HG03108 (cell line): ENCODE results near the gene MDFIC.
"Not testable (repeated sequence)": the region's sequence is repeated elsewhere in the genome, so short reads cannot be mapped to it uniquely, and the experiment has no call there.

Source experiments
- ATAC-seq: cut with Tn5 transposase; IDR thresholded peaks from one replicate; pipeline ENCODE4 v1.9.1; 2021; ENCODE audit warnings: moderate library complexity; ENCODE audit not compliant: unreplicated experiment

MDFIC gene, protein sequence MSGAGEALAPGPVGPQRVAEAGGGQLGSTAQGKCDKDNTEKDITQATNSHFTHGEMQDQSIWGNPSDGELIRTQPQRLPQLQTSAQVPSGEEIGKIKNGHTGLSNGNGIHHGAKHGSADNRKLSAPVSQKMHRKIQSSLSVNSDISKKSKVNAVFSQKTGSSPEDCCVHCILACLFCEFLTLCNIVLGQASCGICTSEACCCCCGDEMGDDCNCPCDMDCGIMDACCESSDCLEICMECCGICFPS

GRCh38 chr7:114922026-114922651, at the start of gene MDFIC:
TSS of gene MDFIC (plus strand) at chr7:114922094. CDS start at chr7:114923034, 940 bp downstream.
- ATAC-seq = peak; percentile 34

- ATAC-seq = no peak
Observed at GRCh38 chr7:114874170-114874569, 47.7 kb upstream of the MDFIC start.

- ATAC-seq = no peak
Observed at GRCh38 chr7:114875186-114875585, 46.7 kb upstream of the MDFIC start.

GRCh38 chr7:114879554-114879953, 42.3 kb upstream of the MDFIC start:
- ATAC-seq = no peak

DNA sequence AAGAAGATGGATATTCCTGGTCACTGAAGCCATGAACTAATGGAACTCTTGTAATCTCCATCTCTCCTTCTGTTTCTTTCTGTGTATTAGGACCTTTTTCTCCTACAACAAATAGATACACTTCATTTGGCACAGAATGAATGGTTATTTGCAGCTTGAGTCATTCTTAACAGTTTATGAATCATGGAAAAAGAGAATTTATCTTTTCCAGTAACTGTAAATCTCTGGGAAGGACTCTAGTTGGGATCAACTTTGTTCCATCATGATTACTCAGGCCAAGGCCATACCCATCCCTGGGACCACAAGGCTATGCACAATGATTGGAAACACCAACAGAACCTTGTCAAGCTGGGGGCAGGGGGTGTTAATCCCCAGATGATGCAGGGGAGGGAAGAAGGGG, 36.1 kb upstream of the MDFIC start:
- no peak for ATAC-seq

DNA sequence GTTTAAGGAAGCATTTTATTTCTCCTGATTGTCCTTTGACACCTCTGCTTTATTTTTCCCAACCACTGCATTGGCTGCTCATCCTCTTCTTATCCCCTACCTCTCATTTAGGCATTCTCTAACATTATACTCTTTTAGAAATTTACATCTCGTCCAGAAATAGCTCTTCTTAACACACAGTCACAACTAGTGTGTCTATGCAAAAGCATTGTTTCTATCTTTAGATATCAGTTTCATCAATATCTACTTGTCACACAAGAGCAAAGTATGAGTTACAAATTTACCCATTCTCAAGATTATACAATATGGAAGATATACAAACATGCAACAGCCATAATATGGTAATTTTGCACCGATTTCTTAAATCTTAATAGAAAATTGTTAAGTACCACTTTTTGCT, 35.7 kb upstream of the MDFIC start:
- ATAC-seq = no peak

DNA sequence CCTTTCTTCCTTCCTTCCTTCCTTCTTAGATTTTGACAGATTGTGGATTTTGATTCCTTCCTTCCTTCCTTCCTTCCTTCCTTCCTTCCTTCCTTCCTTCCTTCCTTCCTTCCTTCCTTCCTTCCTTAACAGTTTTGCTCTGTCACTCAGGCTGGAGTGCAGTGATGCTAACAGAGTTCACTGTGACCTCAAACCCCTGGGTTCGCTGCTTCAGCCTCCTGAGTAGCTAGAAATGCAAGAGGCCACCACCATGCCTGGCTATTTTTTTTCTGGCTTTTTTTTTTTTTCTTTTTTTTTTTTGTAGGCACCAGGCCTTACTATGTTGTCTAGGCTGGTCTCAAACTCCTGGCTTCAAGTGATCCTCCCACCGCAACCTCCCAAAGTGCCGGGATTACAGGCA, 32.8 kb upstream of the MDFIC start:
- ATAC-seq = not testable (repeated sequence)

DNA sequence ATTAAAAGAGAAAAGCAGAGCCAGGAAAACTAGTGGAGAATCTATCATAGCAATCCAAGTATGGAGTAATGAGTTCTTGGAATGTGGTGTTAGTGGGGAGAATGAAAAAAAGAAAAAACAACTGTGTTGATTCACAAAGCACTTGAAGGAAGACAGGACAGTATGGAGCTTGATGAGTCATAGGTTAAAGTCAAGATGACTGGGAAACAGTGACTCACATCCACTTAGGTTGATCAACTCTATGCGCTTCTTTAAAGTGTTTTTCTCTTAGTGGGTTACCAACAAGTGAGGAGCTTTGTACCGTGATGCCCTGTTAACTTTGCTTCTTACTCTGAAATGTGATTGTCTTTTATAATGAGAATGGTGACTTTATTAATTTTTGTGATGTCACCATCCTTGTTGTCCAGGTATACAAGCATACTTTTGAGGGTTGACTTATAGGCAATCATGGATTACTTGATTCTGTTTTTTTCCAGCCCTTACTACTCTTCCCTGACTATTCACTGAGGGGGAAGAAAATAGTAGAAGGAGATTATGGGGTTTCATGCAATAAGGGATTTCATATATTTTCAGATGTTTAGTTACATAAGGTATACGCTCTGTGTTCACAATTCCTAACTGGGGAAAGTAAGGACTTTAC, 32.1 kb upstream of the MDFIC start:
- ATAC-seq = peak; percentile 59

DNA sequence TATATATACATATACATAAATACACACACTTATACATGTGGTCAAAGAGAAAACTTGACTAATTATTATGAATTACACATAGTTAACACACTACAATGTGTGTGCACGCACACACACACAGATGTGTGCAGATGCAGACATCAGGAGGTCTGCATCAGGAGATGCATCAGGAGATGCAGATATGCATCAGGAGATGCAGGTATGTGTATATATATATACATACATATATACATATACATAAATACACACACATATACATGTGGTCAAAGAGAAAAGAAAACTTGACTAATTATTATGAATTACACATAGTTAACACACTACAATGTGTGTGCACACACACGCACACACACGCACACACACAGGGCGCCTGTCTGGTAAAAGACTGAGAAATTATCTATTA, 31.3 kb upstream of the MDFIC start:
- no peak for ATAC-seq

DNA sequence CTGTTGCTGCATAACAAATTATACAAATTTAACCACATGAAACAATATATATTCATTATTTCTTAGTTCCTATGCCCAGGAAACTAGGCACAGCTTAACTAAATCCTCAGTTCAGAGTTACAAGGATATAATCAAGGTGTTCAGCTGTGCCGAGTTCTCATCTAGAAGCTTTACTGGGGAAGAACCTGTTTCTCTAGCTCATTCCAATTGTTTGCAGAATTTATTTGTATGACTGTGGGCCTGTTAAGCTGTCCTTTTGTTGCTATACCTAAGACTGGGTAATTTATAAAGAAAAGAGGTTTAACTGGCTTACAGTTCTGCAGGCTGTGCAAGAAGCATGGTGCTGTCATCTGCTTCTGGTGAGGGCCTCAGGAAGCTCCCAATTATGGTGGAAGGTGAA, 21.8 kb upstream of the MDFIC start:
- ATAC-seq = no peak

- ATAC-seq = no peak
Observed at GRCh38 chr7:114901771-114902170, 20.1 kb upstream of the MDFIC start.

- no peak for ATAC-seq
Observed at GRCh38 chr7:114903131-114903530, 18.8 kb upstream of the MDFIC start.

DNA sequence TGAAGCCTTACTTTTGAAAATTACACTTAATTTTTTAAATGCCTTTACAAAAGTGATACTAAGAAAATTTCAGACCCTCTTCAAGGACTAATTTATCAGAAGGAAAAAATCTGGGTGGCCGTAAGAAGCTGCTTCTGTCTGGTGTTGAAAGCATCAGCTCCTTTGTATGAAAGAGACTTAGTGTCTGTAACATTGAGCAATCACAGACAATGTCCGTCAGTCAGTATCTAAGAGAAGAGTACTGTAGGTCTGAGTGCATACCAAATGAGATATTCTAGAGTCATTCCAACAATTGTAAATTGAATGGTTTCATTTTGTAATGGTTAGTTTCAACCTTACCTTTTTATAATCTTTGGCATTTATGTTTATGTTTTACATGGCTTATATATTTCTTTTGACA, 11.1 kb upstream of the MDFIC start:
- no peak for ATAC-seq

DNA sequence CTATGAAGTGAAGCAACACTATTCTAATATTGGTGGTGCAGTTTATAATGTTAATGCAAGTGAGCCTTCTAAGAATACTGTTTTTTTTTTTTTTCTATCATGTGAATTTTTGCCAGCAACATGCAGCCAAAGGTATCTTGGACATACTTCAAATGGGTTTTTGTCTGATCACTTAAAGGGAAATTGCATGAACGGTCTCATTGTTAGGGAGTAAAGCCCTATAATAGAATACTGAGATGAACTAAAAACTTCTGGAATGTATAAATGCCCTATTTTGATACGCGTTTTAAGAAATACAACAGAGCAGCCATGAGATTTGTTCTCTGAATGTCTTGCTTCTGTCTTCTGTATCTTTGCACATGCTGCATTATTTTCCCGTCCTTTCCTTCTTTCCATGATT, 10.5 kb upstream of the MDFIC start:
- ATAC-seq = no peak

GRCh38 chr7:114916261-114916892, 5.5 kb upstream of the MDFIC start:
- peak; percentile 87 for ATAC-seq

DNA sequence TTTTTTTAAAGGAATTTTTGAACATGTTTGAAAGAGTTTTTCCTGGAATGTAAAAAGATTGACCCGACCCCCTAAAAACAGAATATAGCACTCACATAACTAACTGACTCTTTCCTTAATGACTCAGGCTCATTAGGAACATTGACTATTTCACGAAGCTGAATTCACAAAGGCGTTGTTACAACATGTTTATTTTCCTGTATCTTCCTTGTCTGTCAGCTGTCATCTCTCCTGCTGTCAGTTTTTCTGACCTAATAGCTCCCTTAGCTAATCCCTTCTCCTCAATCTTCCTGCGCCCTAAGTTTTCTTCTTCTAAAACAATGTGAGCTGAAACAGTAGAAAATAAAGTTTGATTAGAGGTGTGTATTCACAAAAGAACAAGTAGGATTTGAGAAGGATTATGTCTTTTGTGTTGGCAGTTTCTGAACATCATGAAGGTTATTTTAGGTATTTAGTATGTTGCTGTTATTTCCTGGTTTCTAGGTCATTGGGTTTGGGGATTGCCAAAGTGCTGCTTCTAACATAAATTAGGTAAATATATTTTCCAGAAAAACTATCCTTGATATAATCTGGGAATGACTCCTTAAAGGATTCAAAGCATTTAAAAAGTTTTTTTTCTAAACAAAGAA, 4.6 kb upstream of the MDFIC start:
- ATAC-seq = no peak

- ATAC-seq = no peak
Observed at GRCh38 chr7:114919587-114919986, 2.3 kb upstream of the MDFIC start.

DNA sequence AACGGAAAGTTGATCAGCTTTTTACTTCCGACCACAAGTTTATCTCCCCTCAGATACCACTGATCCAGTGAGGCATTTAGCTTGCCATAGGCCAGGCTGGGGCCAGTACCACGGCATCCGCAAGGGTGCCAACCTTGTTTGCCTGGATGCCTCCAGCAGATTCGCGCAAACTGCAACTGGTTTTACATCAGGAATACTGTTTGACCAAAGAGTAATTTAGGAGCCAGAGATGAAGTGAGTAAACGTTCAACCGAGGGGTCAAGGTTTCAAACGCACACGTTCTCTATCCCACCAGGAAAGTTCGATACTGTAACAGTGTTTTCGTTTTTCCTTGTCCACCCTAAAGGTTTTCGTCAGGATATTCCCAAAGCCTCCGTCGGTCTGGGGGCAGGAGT, 266 bp upstream of the MDFIC start:
- ATAC-seq = no peak

DNA sequence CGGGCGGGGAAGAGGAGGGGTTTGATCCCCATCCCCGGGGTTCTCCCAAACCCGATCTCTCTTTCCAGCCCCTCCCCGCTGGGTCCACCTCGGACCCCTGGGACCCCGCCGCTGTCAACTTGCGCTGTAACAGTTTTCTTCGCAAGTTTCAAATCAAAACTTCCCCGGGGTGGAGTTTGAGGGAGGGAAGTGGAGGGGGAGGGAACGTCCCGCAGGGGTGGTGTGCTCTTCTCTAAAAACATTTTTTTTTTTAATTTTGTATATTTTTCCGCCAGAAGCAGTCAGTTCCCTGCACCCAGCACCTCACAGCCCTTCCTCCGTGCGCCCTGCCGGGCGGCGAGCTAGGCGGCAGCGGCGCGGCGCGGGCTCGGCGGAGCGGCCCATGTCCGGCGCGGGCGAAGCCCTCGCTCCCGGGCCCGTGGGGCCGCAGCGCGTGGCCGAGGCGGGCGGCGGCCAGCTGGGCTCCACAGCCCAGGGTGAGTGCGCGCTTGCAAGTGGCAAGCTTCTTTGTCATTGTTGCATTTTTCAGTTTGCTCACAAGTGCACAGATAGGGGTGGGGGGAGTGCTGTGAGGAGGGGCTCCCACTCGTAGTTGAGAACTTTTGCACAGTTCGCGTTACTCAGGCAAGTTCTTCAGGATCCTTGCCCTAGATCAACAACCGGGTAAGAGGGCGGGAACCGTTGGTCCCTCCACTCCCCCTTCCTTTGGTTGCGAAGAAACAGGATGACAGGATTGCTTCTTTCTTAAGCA, 933 bp downstream of the MDFIC start:
- peak; percentile 22 for ATAC-seq

DNA sequence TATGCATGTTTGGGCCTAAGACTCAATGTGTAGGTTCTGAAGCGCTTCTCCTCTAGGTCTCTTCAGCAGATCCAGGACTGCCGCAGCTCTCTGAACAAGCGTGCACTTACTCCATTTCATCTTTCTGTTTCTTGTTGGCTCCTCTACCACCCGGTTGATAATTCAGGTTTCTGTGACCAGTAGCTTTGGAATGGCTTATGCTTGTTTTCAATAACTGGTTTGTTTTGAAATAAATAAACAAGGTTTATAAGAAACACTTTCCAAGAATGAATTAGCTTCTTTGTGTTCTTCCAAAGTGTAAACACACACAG, 1.5 kb downstream of the MDFIC start:
- ATAC-seq = no peak
